Mesendoderm (in vitro differentiated cells): ENCODE measurements around the gene C22orf31.

Experiments
- DNase-seq: peaks from one replicate; pipeline ENCODE4 v3.0.0; 2013
- H2AK5ac ChIP-seq: 2 replicates; pipeline ENCODE4 v1.6.1; 2013; ENCODE audit warnings: low read length, inconsistent platforms
- H2BK120ac ChIP-seq: 2 replicates; pipeline ENCODE4 v1.6.1; 2013; ENCODE audit warnings: low read depth, mild to moderate bottlenecking, low read length, moderate library complexity, mixed read lengths
- H2BK15ac ChIP-seq: replicated peaks from 2 replicates; pipeline ENCODE4 v1.6.1; 2013; ENCODE audit warnings: low read depth, mild to moderate bottlenecking, moderate library complexity
- H2BK5ac ChIP-seq: 2 replicates; pipeline ENCODE4 v1.6.1; 2013; ENCODE audit warnings: low read length, inconsistent platforms
- H3K18ac ChIP-seq: 2 replicates; pipeline ENCODE4 v1.6.1; 2013; ENCODE audit warnings: mild to moderate bottlenecking, low read length, mixed read lengths
- H3K23ac ChIP-seq: one replicate; pipeline ENCODE4 v1.6.1; 2013; ENCODE audit warnings: low read length
- H3K27ac ChIP-seq: 2 replicates; pipeline ENCODE4 v1.5.1; 2013; ENCODE audit warnings: low read depth, mild to moderate bottlenecking, inconsistent platforms, low read length, moderate library complexity
- H3K27me3 ChIP-seq: 2 replicates; pipeline ENCODE4 v1.6.1; 2013; ENCODE audit warnings: low read length, control low read depth, mild to moderate bottlenecking, inconsistent platforms; ENCODE audit not compliant: insufficient read depth, poor library complexity
- H3K36me3 ChIP-seq: 2 replicates; pipeline ENCODE4 v1.6.1; 2013; ENCODE audit warnings: low read length, inconsistent platforms; ENCODE audit not compliant: control insufficient read depth, insufficient read depth
- H3K4ac ChIP-seq: one replicate; pipeline ENCODE4 v1.6.1; 2013; ENCODE audit warnings: low read depth, mild to moderate bottlenecking, low read length, moderate library complexity
- H3K4me1 ChIP-seq: 2 replicates; pipeline ENCODE4 v1.6.1; 2013; ENCODE audit warnings: low read depth, low read length, inconsistent platforms; ENCODE audit not compliant: control insufficient read depth
- H3K4me2 ChIP-seq: 2 replicates; pipeline ENCODE4 v1.6.1; 2013; ENCODE audit warnings: low read length
- H3K4me3 ChIP-seq: 2 replicates; pipeline ENCODE4 v1.5.1; 2013; ENCODE audit warnings: mild to moderate bottlenecking, low read length
- H3K56ac ChIP-seq: one replicate; pipeline ENCODE4 v1.6.1; 2013; ENCODE audit warnings: low read length
- H3K79me1 ChIP-seq: 2 replicates; pipeline ENCODE4 v1.6.1; 2013; ENCODE audit warnings: low read length, inconsistent platforms
- H3K79me2 ChIP-seq: 2 replicates; pipeline ENCODE4 v1.6.1; 2013; ENCODE audit warnings: mild to moderate bottlenecking, low read length; ENCODE audit not compliant: control insufficient read depth, insufficient read depth
- H3K9ac ChIP-seq: 2 replicates; pipeline ENCODE4 v1.6.1; 2013; ENCODE audit warnings: low read length, inconsistent platforms
- H4K5ac ChIP-seq: one replicate; pipeline ENCODE4 v1.6.1; 2013; ENCODE audit warnings: low read length
- H4K8ac ChIP-seq: one replicate; pipeline ENCODE4 v1.6.1; 2013; ENCODE audit warnings: low read depth, mild to moderate bottlenecking, control low read depth, low read length, moderate library complexity
- WGBS: extraction: QIAGEN DNeasy Blood & Tissue Kit; methylation state at CpG from one replicate; pipeline ENCODE4 v1.1.7; 2013; ENCODE audit warnings: low lambda C conversion rate, missing lambda C conversion rate; ENCODE audit not compliant: insufficient coverage; ENCODE audit errors: extremely low coverage; 5-methylcytosine and 5-hydroxymethylcytosine counted together

The C22orf31 gene

GRCh38 chr22:29069463-29069862 is 7.8 kb upstream of the C22orf31 start:
- Histone ChIP-seq H3K9ac (no peak overlapping the region), H4K8ac (no peak overlapping the region), H3K27ac (no peak overlapping the region), H3K79me1 (no peaks in the 10 kb centered on the region), H3K4me2 (no peak overlapping the region), H2BK15ac (no peak overlapping the region), H2BK120ac (no peak overlapping the region), H3K79me2 (no peaks in the 10 kb centered on the region), H3K56ac (no peak overlapping the region), H3K4me1 (no peaks in the 10 kb centered on the region), H2BK5ac (no peak overlapping the region), H3K36me3 (no peaks in the 10 kb centered on the region), H3K18ac (no peak overlapping the region), H3K4me3 (no peak overlapping the region), H4K5ac (no peak overlapping the region), H3K23ac (no peak overlapping the region), H3K4ac (no peak overlapping the region), H2AK5ac (no peak overlapping the region), H3K27me3 (peaks cover 5% of the 10 kb centered on the region)
- no peak for DNase-seq
- no CpG with 5 or more reads among the region's 4 CpGs for WGBS

GRCh38 chr22:29065468-29066190 is 4.0 kb upstream of the C22orf31 start:
- H3K79me1 ChIP-seq = no peaks in the 10 kb centered on the region
- H3K23ac ChIP-seq = no peak overlapping the region
- H3K18ac ChIP-seq = no peak overlapping the region
- H2AK5ac ChIP-seq = no peak overlapping the region
- H3K9ac ChIP-seq = no peak overlapping the region
- H3K27me3 ChIP-seq = peaks cover 4% of the 10 kb centered on the region
- H3K4me2 ChIP-seq = no peak overlapping the region
- H2BK5ac ChIP-seq = no peak overlapping the region
- H3K4me1 ChIP-seq = no peaks in the 10 kb centered on the region
- H3K79me2 ChIP-seq = no peaks in the 10 kb centered on the region
- H4K8ac ChIP-seq = no peak overlapping the region
- no peak overlapping the region for H2BK15ac ChIP-seq
- no peak for DNase-seq
- H3K36me3 ChIP-seq = no peaks in the 10 kb centered on the region
- no peak overlapping the region for H3K27ac ChIP-seq
- no peak overlapping the region for H3K4ac ChIP-seq
- no peak overlapping the region for H2BK120ac ChIP-seq
- WGBS = no CpG with 5 or more reads among the region's 7 CpGs
- no peak overlapping the region for H4K5ac ChIP-seq
- H3K56ac ChIP-seq = no peak overlapping the region
- H3K4me3 ChIP-seq = no peak overlapping the region

GRCh38 chr22:29062286-29062821 is 723 bp upstream of the C22orf31 start:
- no peak overlapping the region for H4K8ac ChIP-seq

GRCh38 chr22:29060931-29061330 is 700 bp downstream of the C22orf31 start:
- Histone ChIP-seq H2AK5ac (no peak overlapping the region), H4K5ac (no peak overlapping the region), H3K27ac (no peak overlapping the region), H3K36me3 (no peaks in the 10 kb centered on the region), H3K27me3 (no peaks in the 10 kb centered on the region), H2BK120ac (no peak overlapping the region), H2BK5ac (no peak overlapping the region), H3K56ac (no peak overlapping the region), H3K9ac (no peak overlapping the region), H3K23ac (no peak overlapping the region), H3K79me2 (no peaks in the 10 kb centered on the region), H3K4me2 (no peak overlapping the region), H3K79me1 (no peaks in the 10 kb centered on the region), H3K4ac (no peak overlapping the region), H3K18ac (no peak overlapping the region), H2BK15ac (no peak overlapping the region), H3K4me3 (no peak overlapping the region), H4K8ac (no peak overlapping the region), H3K4me1 (no peaks in the 10 kb centered on the region)
- no CpG with 5 or more reads among the region's 7 CpGs for WGBS
- no peak for DNase-seq

More at GRCh38 chr22:29062286-29062821, 723 bp upstream of the C22orf31 start:
- peak overlapping the region; percentile 31 for H3K56ac ChIP-seq
- H3K4ac ChIP-seq = no peak overlapping the region
- no peak overlapping the region for H3K27ac ChIP-seq
- no peak overlapping the region for H2BK5ac ChIP-seq
- no peak overlapping the region for H3K4me3 ChIP-seq
- no peak overlapping the region for H2AK5ac ChIP-seq
- no peaks in the 10 kb centered on the region for H3K79me2 ChIP-seq
- H3K18ac ChIP-seq = peak overlapping the region; percentile 24
- no peak overlapping the region for H2BK15ac ChIP-seq
- H3K36me3 ChIP-seq = no peaks in the 10 kb centered on the region
- H2BK120ac ChIP-seq = peak overlapping the region; percentile 8
- no peak overlapping the region for H3K9ac ChIP-seq
- H4K5ac ChIP-seq = no peak overlapping the region
- no peaks in the 10 kb centered on the region for H3K4me1 ChIP-seq
- no CpG with 5 or more reads among the region's 8 CpGs for WGBS
- peak; percentile 87 for DNase-seq
- H3K23ac ChIP-seq = no peak overlapping the region
- H3K79me1 ChIP-seq = no peaks in the 10 kb centered on the region
- no peaks in the 10 kb centered on the region for H3K27me3 ChIP-seq
- H3K4me2 ChIP-seq = no peak overlapping the region

GRCh38 chr22:29060251-29060869 is 1.3 kb downstream of the C22orf31 start:
- H3K4me2 ChIP-seq = no peak overlapping the region
- no peaks in the 10 kb centered on the region for H3K79me1 ChIP-seq
- no peak overlapping the region for H2BK15ac ChIP-seq
- H2BK120ac ChIP-seq = no peak overlapping the region
- H3K23ac ChIP-seq = no peak overlapping the region
- no peak overlapping the region for H3K18ac ChIP-seq
- no peaks in the 10 kb centered on the region for H3K36me3 ChIP-seq
- peaks cover 4% of the 10 kb centered on the region for H3K4me1 ChIP-seq
- no peaks in the 10 kb centered on the region for H3K79me2 ChIP-seq
- no peak overlapping the region for H3K4ac ChIP-seq
- no peak overlapping the region for H3K9ac ChIP-seq
- no peak overlapping the region for H3K27ac ChIP-seq
- peak; percentile 57 for DNase-seq
- no peak overlapping the region for H3K56ac ChIP-seq
- H3K4me3 ChIP-seq = no peak overlapping the region
- WGBS = no CpG with 5 or more reads among the region's 12 CpGs
- H2BK5ac ChIP-seq = no peak overlapping the region
- H2AK5ac ChIP-seq = no peak overlapping the region
- no peak overlapping the region for H4K5ac ChIP-seq
- H3K27me3 ChIP-seq = no peaks in the 10 kb centered on the region
- no peak overlapping the region for H4K8ac ChIP-seq
